Right lobe of liver (tissue), 6 donors: Measurements from ENCODE around the gene AMBRA1. TPM values are rescaled to one million over a fixed set of nuclear protein-coding genes. Genes with fewer than 3 reads are reported as not detected.

Experiments
- ATAC-seq, 4 donors: fragments of 200-7000 bp; cut with Tn5 transposase; one replicate each; pipeline ENCODE4 v1.9.1; 2020; ENCODE audit warnings: mild to moderate bottlenecking in 4 of 4, moderate library complexity in 4 of 4
- DNase-seq, 3 donors: peaks; one replicate each; pipeline ENCODE4 v3.0.0-alpha.2; 2020
- H3K27ac ChIP-seq, 3 donors: fragments of 200-600 bp; one replicate each; pipeline ENCODE4 v1.8.0; 2022
- H3K27me3 ChIP-seq, 2 donors: fragments of 200-600 bp; one replicate each; pipeline ENCODE4 v1.8.0; 2022
- H3K36me3 ChIP-seq, 4 donors: fragments of 200-600 bp; sonication (generic) in 1 of 4; one replicate each; pipeline versions ENCODE4 v1.5.1 to v1.8.0; 2017 to 2022; ENCODE audit warnings: control low read depth in 1 of 4
- H3K4me1 ChIP-seq, 4 donors: fragments of 200-600 bp; sonication (generic) in 1 of 4; one replicate each; pipeline versions ENCODE4 v1.5.1 to v1.8.0; 2017 to 2022; ENCODE audit warnings: control low read depth in 1 of 4
- H3K4me3 ChIP-seq, 3 donors: fragments of 200-600 bp; one replicate each; pipeline ENCODE4 v1.8.0; 2022
- H3K9me3 ChIP-seq, 4 donors: fragments of 200-600 bp; sonication (generic) in 1 of 4; one replicate each; pipeline versions ENCODE4 v1.5.1 to v1.8.0; 2017 to 2022; ENCODE audit warnings: control low read depth in 1 of 4
- POLR2A ChIP-seq: fragments of 450-650 bp; IDR thresholded peaks from one replicate; pipeline ENCODE4 v1.6.1; 2017; ENCODE audit warnings: antibody characterized with exemption, mild to moderate bottlenecking
- WGBS: methylation state at CpG from one replicate; pipeline ENCODE4 v1.1.6; 2018; ENCODE audit warnings: low coverage, low lambda C conversion rate; ENCODE audit not compliant: insufficient coverage; ENCODE audit errors: missing lambda C conversion rate; 5-methylcytosine and 5-hydroxymethylcytosine counted together
- intact Hi-C, 2 donors: fragments of 100-400 bp; cut with DNase I; formaldehyde crosslinking; loops; one replicate each; pipeline versions ENCODE4 v1.11.2 to v1.14.1; 2022
- total RNA-seq, 6 experiments: library from RNA; depleted of rRNA in 2 of 6; stranded (reverse); fragments of >200 nt in 2 of 6; fragmentation: NEBNext Ultra II Directional in 3 of 6; extraction: Animal tissue kit (Norgen Biotek cat#: 25700) in 3 of 6; gene quantifications; one replicate each; pipeline versions ENCODE4 v1.1.0 to v1.2.4, GENCODE V29; 2016 to 2023
- TF ChIP-seq, protein P1 (sequence below), 4 donors: fragments of 200-600 bp in 3 of 4; fragments of 450-650 bp in 1 of 4; IDR thresholded peaks; one replicate each; pipeline versions ENCODE4 v1.5.1 to v1.8.0; 2016 to 2022; ENCODE audit warnings: antibody characterized with exemption in 4 of 4, mild to moderate bottlenecking in 2 of 4
- donor health status: DM: no; HTN: yes; CAD: no.
- donor health status: DM: no; HTN: no; CAD: no.
- donor health status: DM: no; HTN: no; CAD: no.
- donor health status: DM: no; HTN: yes; CAD: no.
- donor health status: DM: no; HTN: yes; CAD: no.

AMBRA1 gene
- total RNA-seq, 6 experiments from 2014 or later, result 11.0 to 15.7 (median 13.6) TPM

DNA sequence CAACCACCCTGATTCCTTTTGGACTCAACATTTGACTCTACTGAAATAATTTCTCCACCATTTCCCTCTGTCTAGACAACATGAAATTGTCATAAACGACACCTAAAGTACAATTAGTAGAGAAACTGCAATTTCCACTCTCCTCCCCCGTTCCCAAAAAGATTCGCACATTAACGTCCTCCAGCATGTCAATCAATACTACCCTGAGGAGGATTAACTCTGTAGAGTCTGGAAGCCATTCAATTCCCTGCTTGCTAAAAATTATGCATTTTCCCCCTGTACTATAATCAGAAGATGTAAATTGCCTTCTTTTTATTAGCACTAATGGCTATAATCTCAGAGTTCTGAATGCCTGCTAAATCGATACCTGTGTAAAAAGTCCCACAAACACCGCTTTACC, 70.5 kb downstream of the AMBRA1 start:
- Histone ChIP-seq H3K4me1 (peaks cover 0 to 36% (median 10%) of the 10 kb centered on the region in 4 donors), H3K27me3 (no peaks in the 10 kb centered on the region), H3K9me3 (no peaks in the 10 kb centered on the region), H3K36me3 (no peaks in the 10 kb centered on the region), H3K4me3 (no peak overlapping the region), H3K27ac (peak overlapping the region in 1 of 3 donors; percentile 26)
- intact Hi-C loops, result no loop called here
- no peak for ATAC-seq
- DNase-seq, result no peak
- TF ChIP-seq POLR2A, result no peak
- TF ChIP-seq, protein P1, sequence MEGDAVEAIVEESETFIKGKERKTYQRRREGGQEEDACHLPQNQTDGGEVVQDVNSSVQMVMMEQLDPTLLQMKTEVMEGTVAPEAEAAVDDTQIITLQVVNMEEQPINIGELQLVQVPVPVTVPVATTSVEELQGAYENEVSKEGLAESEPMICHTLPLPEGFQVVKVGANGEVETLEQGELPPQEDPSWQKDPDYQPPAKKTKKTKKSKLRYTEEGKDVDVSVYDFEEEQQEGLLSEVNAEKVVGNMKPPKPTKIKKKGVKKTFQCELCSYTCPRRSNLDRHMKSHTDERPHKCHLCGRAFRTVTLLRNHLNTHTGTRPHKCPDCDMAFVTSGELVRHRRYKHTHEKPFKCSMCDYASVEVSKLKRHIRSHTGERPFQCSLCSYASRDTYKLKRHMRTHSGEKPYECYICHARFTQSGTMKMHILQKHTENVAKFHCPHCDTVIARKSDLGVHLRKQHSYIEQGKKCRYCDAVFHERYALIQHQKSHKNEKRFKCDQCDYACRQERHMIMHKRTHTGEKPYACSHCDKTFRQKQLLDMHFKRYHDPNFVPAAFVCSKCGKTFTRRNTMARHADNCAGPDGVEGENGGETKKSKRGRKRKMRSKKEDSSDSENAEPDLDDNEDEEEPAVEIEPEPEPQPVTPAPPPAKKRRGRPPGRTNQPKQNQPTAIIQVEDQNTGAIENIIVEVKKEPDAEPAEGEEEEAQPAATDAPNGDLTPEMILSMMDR (IDR thresholded peaks at IDR 0.05), result no peak
- 34% methylated on average over 5 of the region's 6 CpGs for WGBS

DNA sequence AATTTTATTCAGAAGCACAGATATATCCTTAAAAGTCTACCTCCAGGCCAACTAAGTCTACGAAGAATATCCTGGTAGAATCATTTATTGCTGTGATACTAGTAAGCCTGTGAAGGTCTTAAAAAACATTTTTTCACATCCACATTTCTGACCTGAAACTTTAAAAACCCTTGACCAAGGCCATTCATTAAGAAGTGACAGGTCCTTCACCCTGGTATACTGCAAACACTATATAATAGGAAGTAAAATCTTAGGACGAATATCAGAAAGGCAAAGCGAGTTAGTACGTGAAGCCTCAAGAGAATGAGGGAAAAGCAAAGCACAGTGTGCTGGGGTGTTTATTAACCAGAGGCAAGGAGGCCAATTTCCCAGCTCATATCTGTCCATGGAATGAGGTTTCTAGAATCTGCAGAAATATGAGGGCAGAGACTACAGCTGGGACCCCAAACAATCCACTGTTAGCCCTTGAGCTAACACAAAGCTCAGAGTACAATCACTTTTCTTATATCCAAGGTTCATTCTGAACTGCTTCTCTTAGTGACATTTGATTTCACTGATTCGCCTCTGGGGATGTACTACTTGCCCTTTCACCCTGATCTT, 71.0 kb downstream of the AMBRA1 start:
- WGBS, result 22% methylated on average over 5 of the region's 5 CpGs
- intact Hi-C loops, result no loop called here
- peaks cover 0 to 41% (median 11%) of the 10 kb centered on the region in 4 donors for H3K4me1 ChIP-seq
- H3K27ac ChIP-seq, result peak overlapping the region in 1 of 3 donors; percentile 26
- no peaks in the 10 kb centered on the region for H3K27me3 ChIP-seq
- DNase-seq (no peak), ATAC-seq (peak; percentile 53 to 65 (median 58))
- H3K36me3 ChIP-seq, result no peaks in the 10 kb centered on the region
- TF ChIP-seq POLR2A, result no peak
- TF ChIP-seq, protein P1 (IDR thresholded peaks at IDR 0.05), result no peak
- no peak overlapping the region for H3K4me3 ChIP-seq
- no peaks in the 10 kb centered on the region for H3K9me3 ChIP-seq

DNA sequence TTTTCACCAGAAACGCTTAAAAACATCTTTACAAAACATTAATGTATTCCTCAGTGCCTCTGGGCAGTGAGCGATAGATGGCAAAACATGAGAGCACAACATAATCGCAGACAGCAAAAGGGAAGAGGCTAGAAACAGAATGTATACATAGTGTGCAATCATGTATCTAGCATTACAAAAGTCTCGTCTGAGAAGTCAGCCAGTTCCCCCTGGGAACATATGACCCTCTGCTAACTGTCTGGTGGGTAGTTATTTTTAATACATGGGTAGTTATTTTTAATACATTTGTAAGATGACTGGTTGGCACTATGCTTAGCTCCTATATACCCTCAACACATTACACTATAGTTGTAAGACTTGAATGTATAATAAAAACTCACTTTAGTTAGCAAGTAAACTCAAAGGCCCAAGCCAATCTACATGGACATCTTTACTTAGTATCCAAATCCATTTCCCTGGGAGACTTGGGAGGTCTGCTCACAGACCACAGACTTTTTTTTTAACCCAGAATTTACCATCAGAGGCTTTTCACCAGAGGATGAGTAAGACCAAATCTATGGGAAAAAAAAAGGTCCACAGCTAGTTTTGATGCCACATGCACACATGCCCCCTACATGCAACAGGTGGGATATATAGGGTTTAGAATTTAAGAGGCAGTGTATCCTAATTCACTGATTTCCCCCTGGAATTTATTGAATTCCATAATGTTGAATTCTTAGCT, 71.7 kb downstream of the AMBRA1 start:
- Histone ChIP-seq H3K9me3 (no peaks in the 10 kb centered on the region), H3K27ac (no peak overlapping the region), H3K27me3 (no peaks in the 10 kb centered on the region), H3K36me3 (no peaks in the 10 kb centered on the region), H3K4me3 (no peak overlapping the region), H3K4me1 (peaks cover 0 to 42% (median 11%) of the 10 kb centered on the region in 4 donors)
- TF ChIP-seq POLR2A, result no peak
- TF ChIP-seq, protein P1 (IDR thresholded peaks at IDR 0.05), result no peak
- DNase-seq (no peak), ATAC-seq (no peak)
- intact Hi-C loops, result no loop called here
- WGBS, result 60% methylated on average over 4 of the region's 4 CpGs

DNA sequence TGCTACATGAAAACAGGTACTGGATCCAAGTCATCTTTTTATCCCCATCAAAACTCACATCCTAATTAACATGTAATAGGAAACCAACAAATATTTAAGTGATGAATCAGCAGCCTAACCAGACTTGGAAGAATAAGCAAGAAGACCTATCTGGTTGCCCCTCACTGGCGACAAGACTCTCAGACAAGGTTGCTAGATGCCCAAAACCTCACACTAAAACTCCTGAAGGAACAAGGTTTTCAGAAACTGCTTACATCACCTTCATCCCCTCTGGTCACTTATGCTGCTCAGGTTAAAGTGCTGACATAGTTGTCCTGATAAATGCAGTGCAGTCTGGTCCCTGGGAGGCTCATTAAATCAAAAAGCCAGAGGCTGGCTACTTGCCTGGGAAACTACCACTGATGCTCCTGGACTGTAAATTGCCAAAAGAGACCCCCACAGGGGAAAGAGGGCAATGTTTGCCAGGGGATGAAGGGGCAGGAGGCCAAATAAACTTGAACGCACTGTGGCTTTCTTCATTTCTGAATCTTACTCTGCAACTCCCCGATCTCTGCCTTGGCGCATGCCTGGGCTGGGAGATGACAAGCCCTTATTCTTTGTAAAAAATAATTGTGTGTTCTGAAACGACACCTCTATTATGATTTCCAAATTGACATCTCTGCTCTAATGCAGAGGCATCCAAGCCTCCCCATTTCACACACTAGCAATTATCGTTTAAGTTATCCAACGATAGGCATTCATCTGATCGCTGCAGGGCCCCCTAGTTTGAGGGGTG, 72.7 kb downstream of the AMBRA1 start:
- TF ChIP-seq POLR2A, result no peak
- TF ChIP-seq, protein P1 (IDR thresholded peaks at IDR 0.05), result no peak
- Histone ChIP-seq H3K27ac (no peak overlapping the region), H3K36me3 (no peaks in the 10 kb centered on the region), H3K4me3 (no peak overlapping the region), H3K9me3 (no peaks in the 10 kb centered on the region), H3K4me1 (peaks cover 0 to 42% (median 11%) of the 10 kb centered on the region in 4 donors), H3K27me3 (no peaks in the 10 kb centered on the region)
- intact Hi-C loops, result no loop called here
- WGBS, result 91% methylated on average over 8 of the region's 8 CpGs
- ATAC-seq, result no peak
- no peak for DNase-seq
